GM23248 (cell line): ENCODE measurements around the gene PYGB. TPM values are rescaled to one million over a fixed set of nuclear protein-coding genes. Genes with fewer than 3 reads are reported as not detected.
"Not testable (repeated sequence)": the region's sequence is repeated elsewhere in the genome, so short reads cannot be mapped to it uniquely, and the experiment has no call there.

Experiments used
- DNase-seq: peaks from one replicate; pipeline ENCODE4 v3.0.0-alpha.2; 2015
- H2AFZ ChIP-seq: fragments of 200-600 bp; sonication (generic); 2 replicates; pipeline ENCODE4 v1.6.1; 2016; ENCODE audit warnings: antibody characterized with exemption
- H3F3A ChIP-seq: fragments of 200-600 bp; sonication (generic); 2 replicates; pipeline ENCODE4 v1.6.1; 2016; ENCODE audit warnings: mild to moderate bottlenecking, antibody characterized with exemption, mixed run types; ENCODE audit not compliant: insufficient read depth
- H3K27ac ChIP-seq: fragments of 200-600 bp; sonication (generic); 2 replicates; pipeline ENCODE4 v1.5.1; 2016; ENCODE audit warnings: mild to moderate bottlenecking
- H3K27me3 ChIP-seq: fragments of 200-600 bp; sonication (generic); replicated peaks from 2 replicates; pipeline ENCODE4 v1.6.1; 2016; ENCODE audit warnings: mild to moderate bottlenecking; ENCODE audit not compliant: insufficient read depth
- H3K36me3 ChIP-seq: fragments of 200-600 bp; sonication (generic); 2 replicates; pipeline ENCODE4 v1.6.1; 2016; ENCODE audit warnings: low read depth, mild to moderate bottlenecking
- H3K4me1 ChIP-seq: fragments of 200-600 bp; sonication (generic); 2 replicates; pipeline ENCODE4 v1.6.1; 2016; ENCODE audit warnings: mild to moderate bottlenecking; ENCODE audit not compliant: insufficient read depth
- H3K4me2 ChIP-seq: fragments of 200-600 bp; sonication (generic); one replicate; pipeline ENCODE4 v1.6.1; 2016; ENCODE audit warnings: mild to moderate bottlenecking; ENCODE audit not compliant: unreplicated experiment
- H3K4me3 ChIP-seq: fragments of 200-600 bp; sonication (generic); 2 replicates; pipeline ENCODE4 v1.5.1; 2016; ENCODE audit warnings: mild to moderate bottlenecking
- H3K79me2 ChIP-seq: fragments of 200-600 bp; sonication (generic); 2 replicates; pipeline ENCODE4 v1.6.1; 2016; ENCODE audit warnings: mild to moderate bottlenecking; ENCODE audit not compliant: insufficient read depth
- H3K9ac ChIP-seq: fragments of 200-600 bp; sonication (generic); 2 replicates; pipeline ENCODE4 v1.6.1; 2016; ENCODE audit warnings: mild to moderate bottlenecking
- H3K9me2 ChIP-seq: fragments of 200-600 bp; sonication (generic); 2 replicates; pipeline ENCODE4 v1.6.1; 2016; ENCODE audit warnings: mixed run types, mild to moderate bottlenecking, moderate library complexity; ENCODE audit not compliant: insufficient read depth
- H3K9me3 ChIP-seq: fragments of 200-600 bp; sonication (generic); one replicate; pipeline ENCODE4 v1.6.1; 2017; ENCODE audit warnings: low read depth
- H4K20me1 ChIP-seq: fragments of 200-600 bp; sonication (generic); 2 replicates; pipeline ENCODE4 v1.6.0; 2016; ENCODE audit not compliant: insufficient read depth
- EZH2 ChIP-seq: fragments of 200-600 bp; sonication (generic); IDR thresholded peaks from 2 replicates; pipeline ENCODE4 v1.6.1; 2018; ENCODE audit warnings: antibody characterized with exemption, mild to moderate bottlenecking; ENCODE audit not compliant: insufficient read depth, poor library complexity, severe bottlenecking
- EZH2phosphoT487 ChIP-seq: fragments of 200-600 bp; sonication (generic); IDR thresholded peaks from 2 replicates; pipeline ENCODE4 v1.6.1; 2018; ENCODE audit warnings: antibody characterized with exemption, moderate library complexity, mild to moderate bottlenecking, low read depth; ENCODE audit not compliant: insufficient read depth
- WGBS, 2 experiments: methylation state at CpG; one replicate each; pipeline ENCODE4 v1.1.6; 2015 to 2017; ENCODE audit warnings: low lambda C conversion rate in 2 of 2, low coverage in 1 of 2; ENCODE audit errors: missing lambda C conversion rate in 2 of 2; 5-methylcytosine and 5-hydroxymethylcytosine counted together
- in situ Hi-C: fragments of 300-500 bp; cut with MboI; formaldehyde crosslinking; loops from 2 replicates; pipeline ENCODE4 v1.15.0; 2020
- polyA plus RNA-seq: library from polyadenylated mRNA; unstranded; fragments of >200 nt; fragmentation: Nextera tagmentation; extraction: Ambion mirVana; gene quantifications from 2 replicates; pipeline ENCODE4 v1.2.1, GENCODE V29; 2016
- total RNA-seq: library from RNA; depleted of rRNA; stranded (reverse); fragments of >200 nt; shearing (Covaris generic); gene quantifications from 2 replicates; pipeline ENCODE4 v1.2.3, GENCODE V29; 2014

The PYGB gene
- total and polyA plus RNA-seq, 2 experiments from 2014 or later, result 74.1 to 116 TPM

DNA sequence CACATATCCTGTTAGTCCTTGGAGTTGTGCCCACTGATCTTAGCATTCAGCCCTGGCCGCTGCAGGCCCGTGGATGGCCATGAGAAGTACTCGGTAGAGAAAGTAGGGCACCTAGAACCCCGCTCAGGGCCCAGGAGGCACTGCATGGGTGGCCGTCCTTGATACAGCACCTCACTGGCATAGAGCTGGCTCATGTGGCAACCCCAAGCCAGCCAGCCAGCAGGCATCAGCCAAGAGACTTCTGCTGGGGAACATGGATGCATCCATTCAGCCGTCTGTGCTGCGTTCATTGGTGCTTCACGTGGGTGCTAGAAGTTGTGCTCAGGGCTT lies 10.6 kb downstream of the PYGB start:
- H4K20me1 ChIP-seq, result no peaks in the 10 kb centered on the region
- H3K9me2 ChIP-seq, result no peaks in the 10 kb centered on the region
- peaks cover 9% of the 10 kb centered on the region for H3K4me1 ChIP-seq
- H3K36me3 ChIP-seq, result 0 out of 2 replicates have a peak, but pooled peaks cover 5% of the 10 kb centered on the region
- H3K4me3 ChIP-seq, result no peak overlapping the region
- H3K79me2 ChIP-seq, result peaks cover 88% of the 10 kb centered on the region
- DNase-seq, result no peak
- H3F3A ChIP-seq, result no peaks in the 10 kb centered on the region
- TF ChIP-seq EZH2 (no peak), EZH2phosphoT487 (no peak)
- no peak overlapping the region for H2AFZ ChIP-seq
- no peak overlapping the region for H3K9ac ChIP-seq
- no peak overlapping the region for H3K4me2 ChIP-seq
- no peaks in the 10 kb centered on the region for H3K27me3 ChIP-seq
- no peaks in the 10 kb centered on the region for H3K9me3 ChIP-seq
- no peak overlapping the region for H3K27ac ChIP-seq
- WGBS, 2 experiments, result 85 to 87% methylated on average over 8 of the region's 8 CpGs
- in situ Hi-C loops, result no loop called here

DNA sequence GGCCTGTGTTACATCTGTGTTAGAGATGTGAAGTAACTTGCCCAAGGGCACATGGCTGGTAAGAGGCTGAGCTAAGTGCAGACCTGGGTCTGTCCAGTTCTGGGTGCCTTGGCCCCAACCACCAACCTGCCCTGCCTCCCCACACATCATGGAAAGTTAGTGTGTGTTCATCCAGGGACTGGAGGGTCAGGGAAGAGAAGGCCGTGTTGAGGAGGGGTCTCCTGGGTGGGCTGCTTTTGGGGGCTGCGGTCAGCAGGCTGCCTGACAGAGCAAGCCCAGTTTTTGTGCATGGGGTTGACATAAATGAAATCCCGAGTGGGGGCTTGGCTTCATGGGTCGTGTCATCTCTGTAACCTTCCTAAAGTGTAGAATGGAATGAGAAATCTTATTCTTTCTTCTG lies 10.9 kb downstream of the PYGB start:
- Histone ChIP-seq H3K9ac (no peak overlapping the region), H3K9me3 (no peaks in the 10 kb centered on the region), H3K4me3 (no peak overlapping the region), H3K27ac (no peak overlapping the region), H3K27me3 (no peaks in the 10 kb centered on the region), H3K79me2 (peaks cover 88% of the 10 kb centered on the region), H2AFZ (no peak overlapping the region), H3K4me2 (no peak overlapping the region), H3K36me3 (0 out of 2 replicates have a peak, but pooled peaks cover 5% of the 10 kb centered on the region), H3K4me1 (peaks cover 9% of the 10 kb centered on the region), H3K9me2 (no peaks in the 10 kb centered on the region), H4K20me1 (no peaks in the 10 kb centered on the region), H3F3A (no peaks in the 10 kb centered on the region)
- no peak for DNase-seq
- WGBS, 2 experiments, result 78 to 90% methylated on average over 4 of the region's 4 CpGs
- in situ Hi-C loops, result no loop called here
- TF ChIP-seq EZH2phosphoT487 (no peak), EZH2 (no peak)

DNA sequence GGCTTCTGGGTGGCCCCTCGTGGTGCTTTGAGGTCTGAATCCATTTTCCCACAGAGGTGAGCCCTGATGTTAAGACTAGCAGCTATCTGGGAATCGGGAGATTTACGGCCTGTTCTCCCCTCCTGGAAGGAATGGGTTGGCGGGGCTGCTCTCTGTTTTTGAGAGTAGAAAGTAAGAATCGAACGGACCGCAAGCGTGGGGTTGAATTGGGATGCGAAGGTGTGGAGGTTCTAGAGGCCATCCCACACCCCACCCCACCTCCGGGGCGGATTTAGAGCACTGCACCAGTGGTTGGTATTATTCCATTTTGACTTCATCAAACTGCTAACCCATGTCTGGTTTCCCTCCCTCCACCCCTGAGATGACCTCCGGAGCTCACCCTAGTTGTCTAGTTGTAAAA lies 11.5 kb downstream of the PYGB start:
- H3K4me1 ChIP-seq, result peaks cover 9% of the 10 kb centered on the region
- no peak overlapping the region for H3K9ac ChIP-seq
- no peaks in the 10 kb centered on the region for H3F3A ChIP-seq
- no peak overlapping the region for H3K4me2 ChIP-seq
- no peak overlapping the region for H3K27ac ChIP-seq
- DNase-seq, result no peak
- TF ChIP-seq EZH2phosphoT487 (no peak), EZH2 (no peak)
- H3K79me2 ChIP-seq, result peaks cover 88% of the 10 kb centered on the region
- in situ Hi-C loops, result no loop called here
- no peaks in the 10 kb centered on the region for H4K20me1 ChIP-seq
- WGBS, 2 experiments, result 93 to 96% methylated on average over 11 to 12 of the region's 12 CpGs
- H3K36me3 ChIP-seq, result 0 out of 2 replicates have a peak, but pooled peaks cover 5% of the 10 kb centered on the region
- H3K9me3 ChIP-seq, result no peaks in the 10 kb centered on the region
- no peak overlapping the region for H2AFZ ChIP-seq
- H3K9me2 ChIP-seq, result no peaks in the 10 kb centered on the region
- H3K27me3 ChIP-seq, result no peaks in the 10 kb centered on the region
- no peak overlapping the region for H3K4me3 ChIP-seq

DNA sequence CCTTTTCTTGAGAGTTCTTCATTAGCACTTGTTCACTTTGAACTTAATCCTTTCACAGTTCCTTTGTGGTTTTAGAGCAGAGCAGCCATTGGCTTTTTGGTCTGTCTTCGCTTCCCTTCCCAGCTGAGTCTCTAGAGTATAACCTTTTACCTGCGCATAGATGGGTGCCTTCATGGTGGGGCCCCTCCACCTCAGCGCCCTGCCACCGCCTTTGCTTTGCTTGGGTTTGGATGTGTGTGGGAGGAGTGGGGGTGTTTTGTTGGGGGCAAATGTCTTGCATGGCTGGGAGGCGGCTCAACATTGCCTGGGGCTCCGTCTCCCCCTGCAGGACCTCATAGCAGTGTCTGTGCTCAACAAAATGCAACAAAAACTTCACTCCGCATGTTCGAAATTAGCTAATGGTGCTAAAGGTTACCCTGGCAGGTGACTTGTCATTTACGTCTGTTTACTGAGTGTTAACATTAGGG lies 11.9 kb downstream of the PYGB start:
- peaks cover 9% of the 10 kb centered on the region for H3K4me1 ChIP-seq
- no peak overlapping the region for H3K4me2 ChIP-seq
- no peak overlapping the region for H2AFZ ChIP-seq
- in situ Hi-C loops, result no loop called here
- no peaks in the 10 kb centered on the region for H4K20me1 ChIP-seq
- TF ChIP-seq EZH2, result no peak
- TF ChIP-seq EZH2phosphoT487, result no peak
- H3K36me3 ChIP-seq, result 0 out of 2 replicates have a peak, but pooled peaks cover 5% of the 10 kb centered on the region
- no peak overlapping the region for H3K9ac ChIP-seq
- DNase-seq, result no peak
- 90 to 91% methylated on average over 9 of the region's 9 CpGs for WGBS, 2 experiments
- H3K9me3 ChIP-seq, result no peaks in the 10 kb centered on the region
- no peak overlapping the region for H3K27ac ChIP-seq
- no peaks in the 10 kb centered on the region for H3K9me2 ChIP-seq
- H3K79me2 ChIP-seq, result peaks cover 88% of the 10 kb centered on the region
- H3K27me3 ChIP-seq, result no peaks in the 10 kb centered on the region
- H3F3A ChIP-seq, result no peaks in the 10 kb centered on the region
- no peak overlapping the region for H3K4me3 ChIP-seq

DNA sequence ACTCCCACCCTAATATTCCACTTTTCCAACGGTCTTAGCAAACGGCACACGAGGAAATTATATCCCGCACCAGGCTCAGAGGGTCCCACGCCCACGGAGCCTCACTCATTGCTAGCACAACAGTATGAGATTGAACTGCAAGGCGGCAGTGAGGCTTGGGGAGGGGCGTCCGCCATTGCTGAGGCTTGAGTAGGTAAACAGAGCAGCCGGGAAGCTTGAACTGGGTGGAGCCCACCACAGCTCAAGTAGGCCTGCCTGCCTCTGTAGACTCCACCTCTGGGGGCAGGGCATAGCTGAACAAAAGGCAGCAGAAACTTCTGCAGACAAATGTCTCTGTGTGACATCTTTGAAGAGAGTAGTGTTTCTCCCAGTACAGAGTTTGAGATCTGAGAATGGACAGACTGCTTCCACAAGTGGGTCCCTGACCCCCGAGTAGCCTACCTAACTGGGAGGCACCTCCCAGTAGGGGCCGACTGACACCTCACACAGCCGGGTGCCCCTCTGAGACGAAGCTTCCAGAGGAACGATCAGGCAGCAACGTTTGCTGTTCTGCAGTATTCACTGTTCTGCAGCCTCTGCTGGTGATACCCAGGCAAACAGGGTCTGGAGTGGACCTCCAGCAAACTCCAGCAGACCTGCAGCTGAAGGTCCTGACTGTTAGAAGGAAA lies 13.0 kb downstream of the PYGB start:
- WGBS, 2 experiments, result 89 to 91% methylated on average over 16 of the region's 16 CpGs
- H4K20me1 ChIP-seq, H3K27me3 ChIP-seq, DNase-seq, H3K4me1 ChIP-seq, H3K4me3 ChIP-seq, H3K27ac ChIP-seq, H3K36me3 ChIP-seq, H3K9me2 ChIP-seq, H3K4me2 ChIP-seq, H3K9ac ChIP-seq, H3K9me3 ChIP-seq, H2AFZ ChIP-seq, in situ Hi-C loops, H3F3A ChIP-seq: not testable (repeated sequence)
- H3K79me2 ChIP-seq, result peaks cover 87% of the 10 kb centered on the region
